BLaER1 treated with 17β-estradiol and CSF1 and Interleukin-3, amounts not matched to agents 10 nM and 100 nM (cell line): ENCODE data around the gene MED14.

Source experiments
- H3K27ac ChIP-seq, 11 experiments: shearing (Covaris generic); formaldehyde crosslinking; 2 replicates each; pipeline ENCODE4 v1.8.1; 2022
- H3K27me3 ChIP-seq, 11 experiments: shearing (Covaris generic); formaldehyde crosslinking; 2 replicates each; pipeline ENCODE4 v1.8.1; 2022
- H3K36me3 ChIP-seq, 11 experiments: shearing (Covaris generic); formaldehyde crosslinking; 2 replicates each; pipeline ENCODE4 v1.8.1; 2022
- H3K4me1 ChIP-seq, 10 experiments: shearing (Covaris generic); formaldehyde crosslinking; 2 replicates each; pipeline ENCODE4 v1.8.1; 2022
- H3K4me2 ChIP-seq, 11 experiments: shearing (Covaris generic); formaldehyde crosslinking; 2 replicates each; pipeline ENCODE4 v1.8.1; 2022
- H3K4me3 ChIP-seq, 10 experiments: shearing (Covaris generic); formaldehyde crosslinking; 2 replicates each; pipeline ENCODE4 v1.8.1; 2022
- H3K9ac ChIP-seq, 11 experiments: shearing (Covaris generic); formaldehyde crosslinking; 2 replicates each; pipeline ENCODE4 v1.8.1; 2022
- H3K9me3 ChIP-seq, 11 experiments: shearing (Covaris generic); formaldehyde crosslinking; replicated peaks in 1 of 11; 2 replicates each; pipeline ENCODE4 v1.8.1; 2022
- H4K20me1 ChIP-seq, 11 experiments: shearing (Covaris generic); formaldehyde crosslinking; 2 replicates each; pipeline ENCODE4 v1.8.1; 2022
- Cebpa-rat ChIP-seq, 11 experiments: shearing (Covaris generic); IDR thresholded peaks; 2 replicates each; pipeline ENCODE4 v1.8.1; 2022

MED14 gene

GRCh38 chrX:40698851-40699250, 36.5 kb downstream of the MED14 start:
- H3K36me3 ChIP-seq = peaks cover 11 to 95% (median 42%) of the 10 kb centered on the region in 11 experiments; a peak in 21 of 22 replicates
- no peak overlapping the region for H3K4me3 ChIP-seq
- H4K20me1 ChIP-seq = no peaks in the 10 kb centered on the region
- peaks cover 9 to 17% (median 13%) of the 10 kb centered on the region in 11 experiments; a peak in 20 of 22 replicates for H3K9me3 ChIP-seq
- H3K4me1 ChIP-seq = no peaks in the 10 kb centered on the region
- H3K9ac ChIP-seq = no peak overlapping the region
- H3K4me2 ChIP-seq = no peak overlapping the region
- no peak for TF ChIP-seq Cebpa-rat (IDR thresholded peaks at IDR 0.05)
- H3K27me3 ChIP-seq = peaks cover 5 to 28% (median 14%) of the 10 kb centered on the region in 11 experiments; a peak in 18 of 22 replicates
- no peak overlapping the region for H3K27ac ChIP-seq

- Histone ChIP-seq H3K4me2 (no peak overlapping the region), H3K9me3 (peaks cover 7 to 13% (median 11%) of the 10 kb centered on the region in 11 experiments; a peak in 20 of 22 replicates), H3K4me1 (no peaks in the 10 kb centered on the region), H3K36me3 (peaks cover 21 to 96% (median 48%) of the 10 kb centered on the region in 11 experiments), H3K4me3 (no peak overlapping the region), H3K9ac (no peak overlapping the region), H3K27me3 (peaks cover 0 to 31% (median 16%) of the 10 kb centered on the region in 11 experiments; a peak in 18 of 22 replicates), H4K20me1 (no peaks in the 10 kb centered on the region), H3K27ac (no peak overlapping the region)
- TF ChIP-seq Cebpa-rat (IDR thresholded peaks at IDR 0.05) = no peak
Measured at GRCh38 chrX:40694802-40695201, 40.5 kb downstream of the MED14 start.

DNA sequence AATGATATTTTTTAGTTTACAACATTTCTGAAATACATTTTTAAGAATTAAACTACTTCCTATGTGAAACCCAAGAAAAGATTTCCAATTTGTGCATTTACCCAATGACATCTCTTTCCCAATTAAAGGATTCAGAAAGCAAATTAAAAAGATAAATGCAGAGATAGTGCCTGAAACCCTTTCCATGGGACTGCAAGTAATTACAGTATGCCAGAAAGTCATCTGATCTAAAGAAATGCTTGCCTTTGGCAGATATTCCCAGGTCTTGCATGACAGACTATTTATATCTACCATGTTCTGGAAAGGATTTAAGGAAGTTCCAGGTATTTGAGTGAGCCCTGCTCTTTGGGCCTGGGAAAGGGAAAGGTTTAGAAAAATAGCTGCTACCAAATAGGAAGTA, 46.4 kb downstream of the MED14 start:
- peaks cover 6 to 18% (median 14%) of the 10 kb centered on the region in 10 experiments; a peak in 18 of 20 replicates for H3K4me1 ChIP-seq
- no peak overlapping the region for H3K4me3 ChIP-seq
- no peak overlapping the region for H3K4me2 ChIP-seq
- 0 out of 22 replicates have a peak, but pooled peaks cover 0 to 4% (median 0%) of the 10 kb centered on the region in 11 experiments for H4K20me1 ChIP-seq
- peaks cover 0 to 62% (median 23%) of the 10 kb centered on the region in 11 experiments; a peak in 20 of 22 replicates for H3K27me3 ChIP-seq
- TF ChIP-seq Cebpa-rat (IDR thresholded peaks at IDR 0.05) = no peak
- no peak overlapping the region for H3K27ac ChIP-seq
- H3K9ac ChIP-seq = no peak overlapping the region
- H3K9me3 ChIP-seq = no peaks in the 10 kb centered on the region
- peaks cover 24 to 74% (median 51%) of the 10 kb centered on the region in 11 experiments; a peak in 21 of 22 replicates for H3K36me3 ChIP-seq

GRCh38 chrX:40687169-40687568, 48.2 kb downstream of the MED14 start:
- Histone ChIP-seq H3K9ac (no peak overlapping the region), H3K27ac (no peak overlapping the region), H3K27me3 (peaks cover 0 to 46% (median 13%) of the 10 kb centered on the region in 11 experiments; a peak in 13 of 22 replicates), H3K4me1 (peaks cover 6 to 19% (median 15%) of the 10 kb centered on the region in 10 experiments; a peak in 18 of 20 replicates), H3K36me3 (peaks cover 24 to 70% (median 47%) of the 10 kb centered on the region in 11 experiments; a peak in 20 of 22 replicates), H3K4me3 (no peak overlapping the region), H4K20me1 (0 out of 22 replicates have a peak, but pooled peaks cover 0 to 4% (median 0%) of the 10 kb centered on the region in 11 experiments), H3K9me3 (no peaks in the 10 kb centered on the region), H3K4me2 (no peak overlapping the region)
- no peak for TF ChIP-seq Cebpa-rat (IDR thresholded peaks at IDR 0.05)

DNA sequence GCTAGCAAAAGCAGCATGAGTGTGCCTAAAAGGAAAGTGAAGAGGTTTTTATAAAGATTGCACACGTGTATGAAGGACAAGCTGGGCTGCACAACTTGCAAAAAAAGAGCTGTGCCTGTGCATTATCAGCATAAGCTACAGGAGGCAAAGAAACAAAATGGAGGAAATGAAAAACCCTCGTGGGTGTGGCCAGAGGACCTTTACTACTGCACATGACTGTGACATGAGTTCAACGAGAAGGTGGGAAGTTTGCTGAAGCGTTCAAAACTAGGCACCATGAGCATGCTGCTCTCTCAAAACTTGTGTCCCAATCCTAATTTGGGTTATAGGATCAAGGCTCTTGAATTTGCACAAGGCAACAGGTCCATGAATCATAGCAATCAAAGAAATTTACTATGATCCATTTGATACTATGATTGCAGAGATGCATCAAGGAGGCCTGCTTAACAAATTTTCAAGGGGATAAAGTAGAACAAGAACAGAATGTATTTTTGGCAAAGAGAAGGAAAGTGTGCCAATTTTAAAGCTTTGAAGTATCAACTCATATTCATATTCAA, 49.9 kb downstream of the MED14 start:
- peak overlapping the region; percentile 1 to 59 (median 28); a peak in 17 of 22 replicates for H3K4me2 ChIP-seq
- peaks cover 6 to 19% (median 15%) of the 10 kb centered on the region in 10 experiments; a peak in 18 of 20 replicates for H3K4me1 ChIP-seq
- peaks cover 0 to 39% (median 13%) of the 10 kb centered on the region in 11 experiments; a peak in 13 of 22 replicates for H3K27me3 ChIP-seq
- H3K9me3 ChIP-seq = no peaks in the 10 kb centered on the region
- peaks cover 17 to 69% (median 43%) of the 10 kb centered on the region in 11 experiments; a peak in 19 of 22 replicates for H3K36me3 ChIP-seq
- no peak overlapping the region for H3K9ac ChIP-seq
- 0 out of 22 replicates have a peak, but pooled peaks cover 0 to 4% (median 0%) of the 10 kb centered on the region in 11 experiments for H4K20me1 ChIP-seq
- no peak overlapping the region for H3K27ac ChIP-seq
- no peak for TF ChIP-seq Cebpa-rat (IDR thresholded peaks at IDR 0.05)
- no peak overlapping the region for H3K4me3 ChIP-seq

DNA sequence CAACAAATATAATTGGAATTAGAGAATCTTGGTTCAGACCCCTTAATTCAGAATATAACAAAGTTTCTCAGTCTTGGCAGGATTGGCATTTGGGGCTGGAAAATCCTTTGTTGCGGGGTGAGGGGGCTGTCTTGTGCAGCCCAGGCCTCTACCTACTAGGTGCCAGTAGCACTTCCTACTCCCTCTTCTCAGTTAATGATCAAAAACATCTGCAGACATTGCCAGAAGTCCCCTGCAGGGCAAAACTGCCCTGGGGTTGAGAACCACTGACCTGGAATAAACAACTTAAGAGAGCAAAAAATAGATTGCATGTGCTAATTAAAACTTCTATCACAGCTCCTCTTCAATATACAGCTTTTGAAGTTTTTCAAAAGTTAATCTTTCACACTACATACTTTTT, 51.2 kb downstream of the MED14 start:
- no peaks in the 10 kb centered on the region for H3K9me3 ChIP-seq
- peak overlapping the region in 6 of 11 experiments; percentile 1 to 59 (median 41); a peak in 10 of 22 replicates for H3K4me2 ChIP-seq
- H3K4me1 ChIP-seq = peaks cover 6 to 19% (median 15%) of the 10 kb centered on the region in 10 experiments; a peak in 18 of 20 replicates
- 0 out of 22 replicates have a peak, but pooled peaks cover 0 to 4% (median 0%) of the 10 kb centered on the region in 11 experiments for H4K20me1 ChIP-seq
- peaks cover 0 to 36% (median 15%) of the 10 kb centered on the region in 11 experiments; a peak in 13 of 22 replicates for H3K27me3 ChIP-seq
- no peak for TF ChIP-seq Cebpa-rat (IDR thresholded peaks at IDR 0.05)
- no peak overlapping the region for H3K9ac ChIP-seq
- H3K27ac ChIP-seq = no peak overlapping the region
- H3K36me3 ChIP-seq = peaks cover 22 to 69% (median 44%) of the 10 kb centered on the region in 11 experiments; a peak in 20 of 22 replicates
- H3K4me3 ChIP-seq = no peak overlapping the region

- Histone ChIP-seq H3K4me2 (no peak overlapping the region), H3K9me3 (no peaks in the 10 kb centered on the region), H3K4me3 (no peak overlapping the region), H3K9ac (no peak overlapping the region), H3K27me3 (peaks cover 0 to 30% (median 10%) of the 10 kb centered on the region in 11 experiments; a peak in 12 of 22 replicates), H3K36me3 (peaks cover 21 to 69% (median 42%) of the 10 kb centered on the region in 11 experiments; a peak in 20 of 22 replicates), H4K20me1 (0 out of 22 replicates have a peak, but pooled peaks cover 0 to 4% (median 0%) of the 10 kb centered on the region in 11 experiments), H3K4me1 (peaks cover 6 to 19% (median 15%) of the 10 kb centered on the region in 10 experiments; a peak in 18 of 20 replicates), H3K27ac (no peak overlapping the region)
- TF ChIP-seq Cebpa-rat (IDR thresholded peaks at IDR 0.05) = no peak
Measured at GRCh38 chrX:40683245-40683644, 52.1 kb downstream of the MED14 start.

GRCh38 chrX:40671126-40671525, 64.2 kb downstream of the MED14 start:
- peaks cover 41 to 97% (median 76%) of the 10 kb centered on the region in 11 experiments; a peak in 21 of 22 replicates for H3K36me3 ChIP-seq
- no peak for TF ChIP-seq Cebpa-rat (IDR thresholded peaks at IDR 0.05)
- H3K4me2 ChIP-seq = no peak overlapping the region
- H3K9ac ChIP-seq = no peak overlapping the region
- peaks cover 0 to 3% (median 0%) of the 10 kb centered on the region in 11 experiments; a peak in 2 of 22 replicates for H4K20me1 ChIP-seq
- H3K4me1 ChIP-seq = peaks cover 0 to 7% (median 0%) of the 10 kb centered on the region in 10 experiments; a peak in 4 of 20 replicates
- peaks cover 0 to 20% (median 11%) of the 10 kb centered on the region in 11 experiments; a peak in 12 of 22 replicates for H3K27me3 ChIP-seq
- H3K9me3 ChIP-seq = no peaks in the 10 kb centered on the region
- no peak overlapping the region for H3K27ac ChIP-seq
- no peak overlapping the region for H3K4me3 ChIP-seq
